K562 (cell line): Measurements from ENCODE around the gene OSCP1. TPM values are rescaled to one million over a fixed set of nuclear protein-coding genes. Genes with fewer than 3 reads are reported as not detected.
A peak's percentile ranks its signal among the peaks of the same experiment; 100 is the strongest.

Source experiments
- CBX1 ChIP-seq: sonication (generic); IDR thresholded peaks from 2 replicates; pipeline ENCODE4 v1.6.1; 2016; ENCODE audit warnings: antibody characterized with exemption, low read depth, mild to moderate bottlenecking
- CBX3 ChIP-seq, 2 experiments: IDR thresholded peaks; 1 replicate in 1 of 2; 2 replicates in 1 of 2; pipeline ENCODE4 v1.6.1; 2012; ENCODE audit warnings: inconsistent platforms in 2 of 2, low read length in 2 of 2, borderline replicate concordance in 1 of 2, control low read depth in 1 of 2
- CREM ChIP-seq: IDR thresholded peaks from 2 replicates; pipeline ENCODE4 v1.6.1; 2014; ENCODE audit warnings: antibody characterized with exemption, low read depth
- NR2F6 ChIP-seq: fragments of 450-650 bp; formaldehyde crosslinking; IDR thresholded peaks from 2 replicates; pipeline ENCODE4 v1.4.0; 2020; ENCODE audit warnings: mild to moderate bottlenecking
- RAD21 ChIP-seq, 2 experiments: fragments of 250-450 bp in 1 of 2; fragments of 450-650 bp in 1 of 2; sonication (Bioruptor Pico) in 1 of 2; formaldehyde crosslinking in 1 of 2; IDR thresholded peaks in 1 of 2; conservative IDR thresholded peaks in 1 of 2; 2 replicates each; pipeline versions ENCODE4 v1.4.0 to v1.8.0; 2020 to 2022; ENCODE audit warnings: mild to moderate bottlenecking in 2 of 2, moderate library complexity in 1 of 2
- SIN3A ChIP-seq, 2 experiments: fragments of 150-350 bp in 1 of 2; IDR thresholded peaks; 2 replicates each; pipeline ENCODE4 v1.6.1; 2011 to 2016; ENCODE audit warnings: borderline replicate concordance in 2 of 2, low read depth in 2 of 2, low read length in 2 of 2, mild to moderate bottlenecking in 2 of 2, moderate library complexity in 2 of 2; ENCODE audit not compliant: control insufficient read depth in 1 of 2
- SIN3B ChIP-seq: fragments of 450-650 bp; IDR thresholded peaks from 2 replicates; pipeline ENCODE4 v1.6.1; 2017; ENCODE audit warnings: low read depth, mild to moderate bottlenecking, moderate library complexity
- SMAD4 ChIP-seq: fragments of 250-450 bp; sonication (Bioruptor Pico); conservative IDR thresholded peaks from 2 replicates; pipeline ENCODE4 v1.8.0; 2021; ENCODE audit warnings: inconsistent platforms, mild to moderate bottlenecking, moderate library complexity
- SP1 ChIP-seq: sonication (generic); formaldehyde crosslinking; IDR thresholded peaks from 2 replicates; pipeline ENCODE4 v1.8.1; 2022; ENCODE audit warnings: mild to moderate bottlenecking, missing genetic modification reagents
- TEAD4 ChIP-seq, 2 experiments: sonication (generic) in 1 of 2; formaldehyde crosslinking in 1 of 2; IDR thresholded peaks; 2 replicates each; pipeline versions ENCODE4 v1.6.1 to v1.8.0; 2012 to 2022; ENCODE audit warnings: borderline replicate concordance in 1 of 2, inconsistent platforms in 1 of 2, low read length in 1 of 2, mild to moderate bottlenecking in 1 of 2, missing genetic modification reagents in 1 of 2
- TOE1 ChIP-seq, 2 experiments: fragments of 450-650 bp in 1 of 2; sonication (generic) in 1 of 2; formaldehyde crosslinking in 1 of 2; IDR thresholded peaks; 2 replicates each; pipeline versions ENCODE4 v1.7.1 to v1.8.0; 2016 to 2022; ENCODE audit warnings: borderline replicate concordance in 2 of 2, mild to moderate bottlenecking in 2 of 2, antibody characterized with exemption in 1 of 2, inconsistent platforms in 1 of 2, low read depth in 1 of 2, missing genetic modification reagents in 1 of 2, moderate library complexity in 1 of 2
- ZNF263 ChIP-seq: sonication (generic); formaldehyde crosslinking; IDR thresholded peaks from 2 replicates; pipeline ENCODE4 v1.8.0; 2022; ENCODE audit warnings: mild to moderate bottlenecking, missing genetic modification reagents, borderline replicate concordance
- ZNF583 ChIP-seq: fragments of 250-450 bp; sonication (Bioruptor Pico); IDR thresholded peaks from 2 replicates; pipeline ENCODE4 v1.4.0; 2020
- polyA plus RNA-seq, 8 experiments: library from polyadenylated mRNA; depleted of rRNA in 4 of 8; stranded (reverse) in 5 of 8; unstranded in 3 of 8; fragments of >200 nt; fragmentation: Nextera tagmentation in 2 of 8; fragmentation: Illumina TruSeq in 1 of 8; extraction: Ambion mirVana in 2 of 8; extraction: Trizol in 1 of 8; gene quantifications; 2 replicates each; pipeline versions ENCODE4 v1.2.1 to v1.2.3, GENCODE V29; 2011 to 2014; ENCODE audit warnings: inconsistent platforms in 1 of 8, missing spikeins in 1 of 8
- total RNA-seq, 7 experiments: library from RNA; depleted of rRNA in 6 of 7; stranded (reverse); fragments of >200 nt in 6 of 7; fragmentation: Illumina TruSeq in 2 of 7; extraction: Trizol in 2 of 7; gene quantifications; 2 replicates each; pipeline versions ENCODE4 v1.2.1 to v1.2.3, GENCODE V29; 2011 to 2021; ENCODE audit warnings: low replicate concordance in 1 of 7
- TF ChIP-seq, protein P1 (sequence below), 2 experiments: fragments of 150-350 bp in 1 of 2; IDR thresholded peaks; 2 replicates each; pipeline ENCODE4 v1.6.1; 2012 to 2016; ENCODE audit warnings: low read depth in 2 of 2, low read length in 2 of 2, mild to moderate bottlenecking in 1 of 2, moderate library complexity in 1 of 2
- TF ChIP-seq, protein P2 (sequence below), 3 experiments: IDR thresholded peaks in 2 of 3; conservative IDR thresholded peaks in 1 of 3; 2 replicates each; pipeline ENCODE4 v1.5.1; 2011 to 2012; ENCODE audit warnings: low read length in 3 of 3, mild to moderate bottlenecking in 3 of 3, control low read depth in 2 of 3, improper control_type of control experiment in 1 of 3, inconsistent platforms in 1 of 3, low read depth in 1 of 3, mixed read lengths in 1 of 3, moderate library complexity in 1 of 3; ENCODE audit not compliant: insufficient read depth in 2 of 3
- TF ChIP-seq, protein P3 (sequence below): fragments of 200-800 bp; sonication (Bioruptor generic); IDR thresholded peaks from 2 replicates; pipeline ENCODE4 v1.6.1; 2017; ENCODE audit warnings: missing genetic modification characterization, missing compliant biosample characterization

Gene OSCP1
- total and polyA plus RNA-seq, 9 of the 15 experiments (the other 6 are each of a cell fraction or from before 2014, with no cell fraction given): 0.15 to 0.40 (median 0.33) TPM; not detected in 5

DNA sequence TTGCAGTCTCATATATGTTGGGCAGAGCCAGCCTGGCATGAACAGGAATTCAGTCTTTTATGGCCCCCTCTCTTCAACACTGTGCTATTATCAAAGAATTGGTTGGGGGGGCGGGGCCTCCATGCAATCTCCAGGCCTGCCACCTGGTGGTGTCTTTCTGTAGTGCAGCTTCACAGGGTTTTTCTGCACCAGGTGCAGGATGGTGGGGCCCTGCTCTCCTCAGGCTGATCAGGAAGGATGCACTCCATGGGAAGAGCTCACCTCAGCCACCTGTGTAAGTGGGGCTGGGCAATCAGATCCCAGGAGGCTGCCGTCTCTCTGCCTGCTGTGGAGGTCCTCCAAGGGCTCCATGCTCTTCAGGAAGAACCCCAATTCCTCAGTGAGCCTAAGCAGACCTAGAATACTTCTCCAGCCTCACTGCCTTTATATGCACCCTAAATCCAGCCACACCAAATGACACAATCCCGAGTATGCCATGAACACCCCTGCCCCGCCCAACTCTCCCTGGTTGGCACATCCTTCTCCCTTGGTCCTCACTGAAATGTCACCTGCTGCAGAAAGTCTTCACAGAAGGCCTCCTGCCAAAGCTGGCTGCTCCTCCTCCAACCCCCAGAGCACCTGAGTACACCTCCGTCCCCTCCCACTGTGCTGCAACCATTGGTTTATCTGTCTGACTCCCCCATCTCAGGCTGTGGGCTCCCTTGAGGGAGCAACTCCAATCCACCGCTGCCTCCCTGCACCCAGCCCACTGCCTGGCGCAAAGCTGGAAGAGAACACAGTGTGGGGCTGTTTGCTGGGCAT is 81.0 kb downstream of the OSCP1 start (continued):
- TF ChIP-seq, protein P1, sequence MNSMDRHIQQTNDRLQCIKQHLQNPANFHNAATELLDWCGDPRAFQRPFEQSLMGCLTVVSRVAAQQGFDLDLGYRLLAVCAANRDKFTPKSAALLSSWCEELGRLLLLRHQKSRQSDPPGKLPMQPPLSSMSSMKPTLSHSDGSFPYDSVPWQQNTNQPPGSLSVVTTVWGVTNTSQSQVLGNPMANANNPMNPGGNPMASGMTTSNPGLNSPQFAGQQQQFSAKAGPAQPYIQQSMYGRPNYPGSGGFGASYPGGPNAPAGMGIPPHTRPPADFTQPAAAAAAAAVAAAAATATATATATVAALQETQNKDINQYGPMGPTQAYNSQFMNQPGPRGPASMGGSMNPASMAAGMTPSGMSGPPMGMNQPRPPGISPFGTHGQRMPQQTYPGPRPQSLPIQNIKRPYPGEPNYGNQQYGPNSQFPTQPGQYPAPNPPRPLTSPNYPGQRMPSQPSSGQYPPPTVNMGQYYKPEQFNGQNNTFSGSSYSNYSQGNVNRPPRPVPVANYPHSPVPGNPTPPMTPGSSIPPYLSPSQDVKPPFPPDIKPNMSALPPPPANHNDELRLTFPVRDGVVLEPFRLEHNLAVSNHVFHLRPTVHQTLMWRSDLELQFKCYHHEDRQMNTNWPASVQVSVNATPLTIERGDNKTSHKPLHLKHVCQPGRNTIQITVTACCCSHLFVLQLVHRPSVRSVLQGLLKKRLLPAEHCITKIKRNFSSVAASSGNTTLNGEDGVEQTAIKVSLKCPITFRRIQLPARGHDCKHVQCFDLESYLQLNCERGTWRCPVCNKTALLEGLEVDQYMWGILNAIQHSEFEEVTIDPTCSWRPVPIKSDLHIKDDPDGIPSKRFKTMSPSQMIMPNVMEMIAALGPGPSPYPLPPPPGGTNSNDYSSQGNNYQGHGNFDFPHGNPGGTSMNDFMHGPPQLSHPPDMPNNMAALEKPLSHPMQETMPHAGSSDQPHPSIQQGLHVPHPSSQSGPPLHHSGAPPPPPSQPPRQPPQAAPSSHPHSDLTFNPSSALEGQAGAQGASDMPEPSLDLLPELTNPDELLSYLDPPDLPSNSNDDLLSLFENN (IDR thresholded peaks at IDR 0.05; ENCODE audit: low read depth in 2 of 2, low read length in 2 of 2): peak in 1 of 2 experiments; percentile 25; a peak in 1 of 4 replicates
- TF ChIP-seq CBX3 (IDR thresholded peaks at IDR 0.05; ENCODE audit: borderline replicate concordance in 1 of 2, low read length in 2 of 2): 0 out of 3 replicates have a peak, but pooled peaks of 1 of the 2 experiments have one; percentile 41
- 0 out of 2 replicates have a peak, but pooled peaks have one; percentile 23 for TF ChIP-seq SMAD4 (CRISPR knock-in tag)
- no peak for TF ChIP-seq NR2F6
- 0 out of 2 replicates have a peak, but pooled peaks have one; percentile 32 for TF ChIP-seq CREM
- TF ChIP-seq SIN3B: no peak
- TF ChIP-seq RAD21 (CRISPR knock-in tag; conservative IDR thresholded peaks at IDR 0.05 in 1 of 2, IDR thresholded peaks at IDR 0.05 in 1 of 2): peak; percentile 60 to 80
- no peak for TF ChIP-seq ZNF583 (CRISPR knock-in tag)
- no peak for TF ChIP-seq TEAD4 (IDR thresholded peaks at IDR 0.05; ENCODE audit: low read length)
- no peak for TF ChIP-seq TEAD4 (CRISPR knock-in tag; IDR thresholded peaks at IDR 0.05; ENCODE audit: borderline replicate concordance)
- TF ChIP-seq, protein P2, sequence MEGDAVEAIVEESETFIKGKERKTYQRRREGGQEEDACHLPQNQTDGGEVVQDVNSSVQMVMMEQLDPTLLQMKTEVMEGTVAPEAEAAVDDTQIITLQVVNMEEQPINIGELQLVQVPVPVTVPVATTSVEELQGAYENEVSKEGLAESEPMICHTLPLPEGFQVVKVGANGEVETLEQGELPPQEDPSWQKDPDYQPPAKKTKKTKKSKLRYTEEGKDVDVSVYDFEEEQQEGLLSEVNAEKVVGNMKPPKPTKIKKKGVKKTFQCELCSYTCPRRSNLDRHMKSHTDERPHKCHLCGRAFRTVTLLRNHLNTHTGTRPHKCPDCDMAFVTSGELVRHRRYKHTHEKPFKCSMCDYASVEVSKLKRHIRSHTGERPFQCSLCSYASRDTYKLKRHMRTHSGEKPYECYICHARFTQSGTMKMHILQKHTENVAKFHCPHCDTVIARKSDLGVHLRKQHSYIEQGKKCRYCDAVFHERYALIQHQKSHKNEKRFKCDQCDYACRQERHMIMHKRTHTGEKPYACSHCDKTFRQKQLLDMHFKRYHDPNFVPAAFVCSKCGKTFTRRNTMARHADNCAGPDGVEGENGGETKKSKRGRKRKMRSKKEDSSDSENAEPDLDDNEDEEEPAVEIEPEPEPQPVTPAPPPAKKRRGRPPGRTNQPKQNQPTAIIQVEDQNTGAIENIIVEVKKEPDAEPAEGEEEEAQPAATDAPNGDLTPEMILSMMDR (IDR thresholded peaks at IDR 0.05 in 2 of 3, conservative IDR thresholded peaks at IDR 0.05 in 1 of 3; ENCODE audit: insufficient read depth in 2 of 3, low read depth in 1 of 3, low read length in 3 of 3): peak; percentile 94 to 96 (median 95)
- no peak for TF ChIP-seq SIN3A (IDR thresholded peaks at IDR 0.05; ENCODE audit: borderline replicate concordance in 2 of 2, control insufficient read depth in 1 of 2, low read depth in 2 of 2, low read length in 2 of 2)
- TF ChIP-seq, protein P3, sequence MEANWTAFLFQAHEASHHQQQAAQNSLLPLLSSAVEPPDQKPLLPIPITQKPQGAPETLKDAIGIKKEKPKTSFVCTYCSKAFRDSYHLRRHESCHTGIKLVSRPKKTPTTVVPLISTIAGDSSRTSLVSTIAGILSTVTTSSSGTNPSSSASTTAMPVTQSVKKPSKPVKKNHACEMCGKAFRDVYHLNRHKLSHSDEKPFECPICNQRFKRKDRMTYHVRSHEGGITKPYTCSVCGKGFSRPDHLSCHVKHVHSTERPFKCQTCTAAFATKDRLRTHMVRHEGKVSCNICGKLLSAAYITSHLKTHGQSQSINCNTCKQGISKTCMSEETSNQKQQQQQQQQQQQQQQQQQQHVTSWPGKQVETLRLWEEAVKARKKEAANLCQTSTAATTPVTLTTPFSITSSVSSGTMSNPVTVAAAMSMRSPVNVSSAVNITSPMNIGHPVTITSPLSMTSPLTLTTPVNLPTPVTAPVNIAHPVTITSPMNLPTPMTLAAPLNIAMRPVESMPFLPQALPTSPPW (CRISPR knock-in tag): peak; percentile 67; the same call in 1 of the 2 replicates
- peak; percentile 47; the same call in 1 of the 2 replicates for TF ChIP-seq ZNF263
- no peak for TF ChIP-seq TOE1 (IDR thresholded peaks at IDR 0.05; ENCODE audit: borderline replicate concordance)
- no peak for TF ChIP-seq TOE1 (CRISPR knock-in tag; IDR thresholded peaks at IDR 0.05; ENCODE audit: borderline replicate concordance, low read depth)
- no peak for TF ChIP-seq CBX1
- TF ChIP-seq SP1 (CRISPR knock-in tag): peak; percentile 94
